GM12878 (cell line): ENCODE results near the gene TXNDC17. TPM values are rescaled to one million over a fixed set of nuclear protein-coding genes. Genes with fewer than 3 reads are reported as not detected.
A peak's percentile ranks its signal among the peaks of the same experiment; 100 is the strongest.

Experiments used
- ATAC-seq: fragments of 200-7000 bp; cut with Tn5 transposase; 3 replicates; pipeline ENCODE4 v1.9.1; 2020; ENCODE audit warnings: mild to moderate bottlenecking, moderate library complexity
- BruUV-seq: library from RNA; stranded (reverse); fragments of 400-500 nt; replicated peaks from 2 replicates; lab custom pipeline; 2021; lab: Mats Ljungman, UMichigan
- CTCF ChIA-PET: fragments of 300-600 bp; sonication (Branson Sonifier 250); formaldehyde crosslinking; extraction: SDS; loops from one replicate; lab custom pipeline; 2021; ENCODE audit warnings: inconsistent platforms; lab: Yijun Ruan, JAX
- POLR2A ChIA-PET: fragments of 350-600 bp; formaldehyde crosslinking; extraction: SDS; loops from one replicate; lab custom pipeline; 2021; ENCODE audit warnings: inconsistent platforms; lab: Charles Lee
- RAD21 ChIA-PET: fragments of 300-600 bp; sonication (Branson Sonifier 250); formaldehyde crosslinking; loops from one replicate; lab custom pipeline; 2023; ENCODE audit warnings: antibody characterized with exemption; ENCODE audit not compliant: unreplicated experiment; lab: Charles Lee
- SMC1A ChIA-PET: fragments of 300-600 bp; sonication (Branson Sonifier 250); formaldehyde crosslinking; loops from one replicate; lab custom pipeline; 2023; ENCODE audit not compliant: unreplicated experiment, uncharacterized antibody; lab: Charles Lee
- DNase-seq: peaks from one replicate; pipeline ENCODE4 v3.0.0-alpha.2; 2011; ENCODE audit warnings: low read depth, low spot score
- FAIRE-seq: peaks from 3 replicates; lab custom pipeline; 2011; peaks lifted over from hg19 to GRCh38; lab: Jason Lieb, UNC
- H2AFZ ChIP-seq: 2 replicates; pipeline ENCODE4 v1.6.0; 2011; ENCODE audit warnings: low read depth, low read length, control low read depth; ENCODE audit not compliant: control insufficient read depth
- H3K27ac ChIP-seq: 2 replicates; pipeline ENCODE4 v1.5.1; 2011; ENCODE audit warnings: control low read depth; ENCODE audit not compliant: control insufficient read depth, insufficient read depth
- H3K27me3 ChIP-seq, 2 experiments: replicated peaks in 1 of 2; 2 replicates each; pipeline versions ENCODE4 v1.6.0 to v1.6.1; 2011; ENCODE audit warnings: low read length in 1 of 2; ENCODE audit not compliant: control insufficient read depth in 2 of 2, insufficient read depth in 2 of 2
- H3K36me3 ChIP-seq, 2 experiments: 2 replicates each; pipeline ENCODE4 v1.5.1; 2011; ENCODE audit warnings: low read length in 1 of 2; ENCODE audit not compliant: control insufficient read depth in 2 of 2, insufficient read depth in 2 of 2
- H3K4me1 ChIP-seq: 2 replicates; pipeline ENCODE4 v1.6.1; 2011; ENCODE audit warnings: mild to moderate bottlenecking, low read length, moderate library complexity, mixed read lengths; ENCODE audit not compliant: control insufficient read depth, insufficient read depth
- H3K4me2 ChIP-seq: 2 replicates; pipeline ENCODE4 v1.6.0; 2011; ENCODE audit warnings: control low read depth; ENCODE audit not compliant: control insufficient read depth, insufficient read depth
- H3K4me3 ChIP-seq: fragments of 200-600 bp; sonication (generic); 2 replicates; pipeline ENCODE4 v1.5.1; 2016
- H3K79me2 ChIP-seq: 2 replicates; pipeline ENCODE4 v1.6.0; 2011; ENCODE audit warnings: low read length; ENCODE audit not compliant: control insufficient read depth, insufficient read depth
- H3K9ac ChIP-seq: 2 replicates; pipeline ENCODE4 v1.8.0; 2011; ENCODE audit warnings: low read length, control low read depth, mixed read lengths; ENCODE audit not compliant: control insufficient read depth, insufficient read depth
- H3K9me3 ChIP-seq: replicated peaks from 3 replicates; pipeline ENCODE4 v1.5.1; 2011; ENCODE audit warnings: mild to moderate bottlenecking, low read length; ENCODE audit not compliant: control insufficient read depth, insufficient read depth
- H4K20me1 ChIP-seq: 2 replicates; pipeline ENCODE4 v1.6.0; 2011; ENCODE audit not compliant: control insufficient read depth, insufficient read depth
- HDAC2 ChIP-seq: fragments of 200-600 bp; sonication (generic); IDR thresholded peaks from 2 replicates; pipeline ENCODE4 v1.6.1; 2017
- IKZF1 ChIP-seq: fragments of 450-650 bp; conservative IDR thresholded peaks from 2 replicates; pipeline ENCODE4 v1.6.1; 2017; ENCODE audit warnings: antibody characterized with exemption, mild to moderate bottlenecking
- MEF2B ChIP-seq: fragments of 450-650 bp; IDR thresholded peaks from 2 replicates; pipeline ENCODE4 v1.6.1; 2018; ENCODE audit warnings: mild to moderate bottlenecking, moderate library complexity; ENCODE audit not compliant: partially characterized antibody, poor library complexity, severe bottlenecking
- MTA3 ChIP-seq: IDR thresholded peaks from 2 replicates; pipeline ENCODE4 v1.6.1; 2012; ENCODE audit warnings: low read length, inconsistent platforms, borderline replicate concordance
- POLR2A ChIP-seq: IDR thresholded peaks from 2 replicates; pipeline ENCODE4 v1.6.1; 2011; ENCODE audit warnings: low read depth, mild to moderate bottlenecking, low read length
- RBBP5 ChIP-seq: fragments of 200-600 bp; sonication (generic); conservative IDR thresholded peaks from 2 replicates; pipeline ENCODE4 v1.6.1; 2016
- TAF1 ChIP-seq: IDR thresholded peaks from 2 replicates; pipeline ENCODE4 v1.6.1; 2011; ENCODE audit warnings: mild to moderate bottlenecking, low read depth, low read length, borderline replicate concordance
- USF1 ChIP-seq: IDR thresholded peaks from 2 replicates; pipeline ENCODE4 v1.6.1; 2011; ENCODE audit warnings: borderline replicate concordance, low read depth, mild to moderate bottlenecking, moderate library complexity, mixed read lengths, low read length; ENCODE audit not compliant: insufficient read depth; ENCODE audit errors: extremely low read length
- WRNIP1 ChIP-seq: IDR thresholded peaks from 2 replicates; pipeline ENCODE4 v1.6.1; 2011; ENCODE audit warnings: low read depth, low read length, improper control_type of control experiment, borderline replicate concordance
- ZNF217 ChIP-seq: fragments of 450-650 bp; IDR thresholded peaks from 2 replicates; pipeline ENCODE4 v1.6.1; 2017; ENCODE audit warnings: antibody characterized with exemption, mild to moderate bottlenecking
- ZNF24 ChIP-seq: fragments of 450-650 bp; IDR thresholded peaks from 2 replicates; pipeline ENCODE4 v1.6.1; 2017; ENCODE audit warnings: antibody characterized with exemption, mild to moderate bottlenecking
- ZNF384 ChIP-seq: IDR thresholded peaks from 2 replicates; pipeline ENCODE4 v1.6.1; 2012; ENCODE audit warnings: low read depth, mild to moderate bottlenecking, low read length, improper control_type of control experiment, borderline replicate concordance
- WGBS: methylation state at CpG from one replicate; pipeline ENCODE4 v1.1.6; 2016; ENCODE audit warnings: low lambda C conversion rate; ENCODE audit not compliant: insufficient replicate concordance, insufficient coverage; ENCODE audit errors: missing lambda C conversion rate; 5-methylcytosine and 5-hydroxymethylcytosine counted together
- in situ Hi-C: fragments of 300-500 bp; cut with MboI; formaldehyde crosslinking; loops from 9 replicates; pipeline ENCODE4 v1.14.3; 2018; ENCODE audit warnings: mixed read lengths
- intact Hi-C: fragments of 100-400 bp; cut with micrococcal nuclease; formaldehyde crosslinking; loops from one replicate; pipeline ENCODE4 v1.14.2; 2022; ENCODE audit not compliant: unreplicated experiment
- polyA plus RNA-seq, 11 experiments: library from polyadenylated mRNA; depleted of rRNA in 4 of 11; unstranded in 6 of 11; stranded (reverse) in 5 of 11; fragments of >200 nt; fragmentation: Nextera tagmentation in 4 of 11; fragmentation: Illumina TruSeq in 1 of 11; extraction: Ambion mirVana in 4 of 11; extraction: Trizol in 1 of 11; gene quantifications; 1 replicate in 1 of 11; 2 replicates in 10 of 11; pipeline versions ENCODE4 v1.2.1 to v1.2.3, GENCODE V29; 2011 to 2016; ENCODE audit warnings: inconsistent platforms in 2 of 11, missing spikeins in 2 of 11, low read depth in 1 of 11
- total RNA-seq, 4 experiments: library from RNA; depleted of rRNA in 3 of 4; stranded (reverse); fragments of >200 nt in 3 of 4; fragmentation: Illumina TruSeq in 1 of 4; extraction: Trizol in 1 of 4; gene quantifications; 2 replicates each; pipeline versions ENCODE4 v1.2.1 to v1.2.3, GENCODE V29; 2013 to 2021
- TF ChIP-seq, protein P1 (sequence below): fragments of 450-650 bp; IDR thresholded peaks from 2 replicates; pipeline ENCODE4 v1.6.1; 2016; ENCODE audit warnings: mild to moderate bottlenecking
- TF ChIP-seq, protein P2 (sequence below): IDR thresholded peaks from 2 replicates; pipeline ENCODE4 v1.6.1; 2012; ENCODE audit warnings: low read depth, low read length, improper control_type of control experiment

TXNDC17 gene
- total and polyA plus RNA-seq, 10 of the 15 experiments (the other 5 are each of a cell fraction or from before 2014, with no cell fraction given) = 124 to 957 (median 216) TPM

GRCh38 chr17:6599364-6599763 lies 41.5 kb upstream of the TXNDC17 start:
- ATAC-seq (no peak), FAIRE-seq (no peak), DNase-seq (no peak)
- ChIA-PET RAD21 (no interaction called here), POLR2A (interaction anchor here (0.5 kb wide), 1 partner anchor 26 kb away, joined by 12 read pairs; no protein-coding TSS in a partner anchor), SMC1A (interaction anchor here (0.7 to 1.2 kb wide), 2 partner anchors 49 to 410 kb away, joined by 3 to 5 read pairs; no protein-coding TSS in a partner anchor), CTCF (interaction anchor here (0.5 to 1.3 kb wide), 5 partner anchors 9 to 63 kb away, joined by 3 to 4 read pairs (median 4); no protein-coding TSS in a partner anchor)
- Histone ChIP-seq H3K36me3 (peaks cover 0 to 15% of the 10 kb centered on the region in 2 experiments), H3K4me1 (no peaks in the 10 kb centered on the region), H3K27ac (no peak overlapping the region), H2AFZ (no peak overlapping the region), H3K9me3 (no peaks in the 10 kb centered on the region), H3K4me3 (no peak overlapping the region), H3K9ac (no peak overlapping the region), H4K20me1 (no peaks in the 10 kb centered on the region), H3K79me2 (no peaks in the 10 kb centered on the region), H3K4me2 (no peak overlapping the region), H3K27me3 (no peaks in the 10 kb centered on the region)
- intact Hi-C loops = no loop called here
- no TSS peak for BruUV-seq
- no peak for TF ChIP-seq WRNIP1
- no peak for TF ChIP-seq POLR2A
- no peak for TF ChIP-seq USF1
- peak; percentile 26; the same call in 1 of the 2 replicates for TF ChIP-seq ZNF384
- TF ChIP-seq IKZF1 = no peak
- no peak for TF ChIP-seq ZNF217
- TF ChIP-seq MTA3 = no peak
- in situ Hi-C loops = no loop called here

DNA sequence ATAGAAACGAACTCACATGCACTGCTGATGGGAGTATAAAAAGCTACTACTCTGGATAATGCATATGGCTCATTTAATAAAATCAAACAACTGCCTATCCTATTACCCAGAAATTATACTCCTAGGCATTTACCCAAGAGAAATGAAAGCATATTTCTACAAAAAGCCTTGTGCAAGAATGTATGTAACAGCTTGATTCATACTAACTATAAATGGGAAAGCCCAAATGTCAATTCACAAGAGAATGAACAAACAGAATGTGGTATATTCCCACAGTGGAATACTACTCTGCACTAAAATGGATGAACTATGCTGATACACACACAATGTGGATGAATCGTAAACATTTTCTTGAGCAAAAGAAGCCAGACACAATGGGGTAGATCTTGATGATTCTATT lies 38.7 kb upstream of the TXNDC17 start:
- Histone ChIP-seq H3K9ac (no peak overlapping the region), H2AFZ (no peak overlapping the region), H3K9me3 (no peaks in the 10 kb centered on the region), H3K79me2 (no peaks in the 10 kb centered on the region), H3K36me3 (peaks cover 0 to 21% of the 10 kb centered on the region in 2 experiments; a peak in 3 of 4 replicates), H3K4me3 (no peak overlapping the region), H4K20me1 (no peaks in the 10 kb centered on the region; the same call in 1 of the 2 replicates), H3K4me2 (no peak overlapping the region), H3K27me3 (no peaks in the 10 kb centered on the region), H3K27ac (no peak overlapping the region), H3K4me1 (no peaks in the 10 kb centered on the region)
- intact Hi-C loops (no loop called here), in situ Hi-C loops (no loop called here)
- ChIA-PET CTCF (no interaction called here), POLR2A (interaction anchor here (1.0 kb wide), 1 partner anchor 364 kb away, joined by 4 read pairs; no protein-coding TSS in a partner anchor), SMC1A (interaction anchor here (0.9 kb wide), 1 partner anchor 130 kb away, joined by 3 read pairs; no protein-coding TSS in a partner anchor), RAD21 (interaction anchor here (1.0 kb wide), 1 partner anchor 129 kb away, joined by 4 read pairs; no protein-coding TSS in a partner anchor)
- no peak for FAIRE-seq
- no peak for DNase-seq
- WGBS = 64% methylated on average over 2 of the region's 2 CpGs
- no peak for ATAC-seq
- BruUV-seq = no TSS peak
- no peak for TF ChIP-seq TAF1
- TF ChIP-seq, protein P1, sequence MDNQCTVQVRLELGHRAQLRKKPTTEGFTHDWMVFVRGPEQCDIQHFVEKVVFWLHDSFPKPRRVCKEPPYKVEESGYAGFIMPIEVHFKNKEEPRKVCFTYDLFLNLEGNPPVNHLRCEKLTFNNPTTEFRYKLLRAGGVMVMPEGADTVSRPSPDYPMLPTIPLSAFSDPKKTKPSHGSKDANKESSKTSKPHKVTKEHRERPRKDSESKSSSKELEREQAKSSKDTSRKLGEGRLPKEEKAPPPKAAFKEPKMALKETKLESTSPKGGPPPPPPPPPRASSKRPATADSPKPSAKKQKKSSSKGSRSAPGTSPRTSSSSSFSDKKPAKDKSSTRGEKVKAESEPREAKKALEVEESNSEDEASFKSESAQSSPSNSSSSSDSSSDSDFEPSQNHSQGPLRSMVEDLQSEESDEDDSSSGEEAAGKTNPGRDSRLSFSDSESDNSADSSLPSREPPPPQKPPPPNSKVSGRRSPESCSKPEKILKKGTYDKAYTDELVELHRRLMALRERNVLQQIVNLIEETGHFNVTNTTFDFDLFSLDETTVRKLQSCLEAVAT = no peak
- TF ChIP-seq ZNF24 = no peak
- TF ChIP-seq MEF2B = no peak
- TF ChIP-seq, protein P2, sequence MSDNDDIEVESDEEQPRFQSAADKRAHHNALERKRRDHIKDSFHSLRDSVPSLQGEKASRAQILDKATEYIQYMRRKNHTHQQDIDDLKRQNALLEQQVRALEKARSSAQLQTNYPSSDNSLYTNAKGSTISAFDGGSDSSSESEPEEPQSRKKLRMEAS = no peak
- TF ChIP-seq RBBP5 = no peak
- no peak for TF ChIP-seq HDAC2
